Measurements from ENCODE around the gene DNAH17. TPM values are rescaled to one million over a fixed set of nuclear protein-coding genes. Genes with fewer than 3 reads are reported as not detected.

The DNAH17 gene
- total and polyA plus RNA-seq, 2 of the 8 experiments (the other 6 are each of a cell fraction or from before 2014, with no cell fraction given), result 0.14 to 0.67 TPM

- no peak for TF ChIP-seq HDAC2 (IDR thresholded peaks at IDR 0.05; ENCODE audit: borderline replicate concordance in 1 of 2, low read depth in 2 of 2, low read length in 2 of 2)
- no peak for TF ChIP-seq TAF7 (optimal IDR thresholded peaks at IDR 0.05; ENCODE audit: borderline replicate concordance, low read depth, low read length)
- TF ChIP-seq EZH2 (IDR thresholded peaks at IDR 0.05; ENCODE audit: low read depth, low read length, severe bottlenecking), result no peak
Measured at GRCh38 chr17:78537217-78537860, 39.9 kb downstream of the DNAH17 start (continued).
